Measurements from ENCODE around the gene CLTC. TPM values are rescaled to one million over a fixed set of nuclear protein-coding genes. Genes with fewer than 3 reads are reported as not detected.
A peak's percentile ranks its signal among the peaks of the same experiment; 100 is the strongest.

Gene CLTC
- total RNA-seq, 1 experiment from 2014 or later = 240 TPM

- peaks cover 36% of the 10 kb centered on the region for H3K36me3 Mint-ChIP-seq (ENCODE audit: insufficient read depth, unreplicated experiment)
- BruUV-seq (replicated peaks) = no TSS peak
- peaks cover 21% of the 10 kb centered on the region for H3K4me1 Mint-ChIP-seq (ENCODE audit: insufficient read depth, unreplicated experiment)
These were observed 87.7 kb downstream of the CLTC start, which contains the start of the genes PTRH2 and VMP1 for GRCh38 chr17:59707149-59707970. TSS of gene PTRH2 (minus strand) at chr17:59707430. CDS start at chr17:59697978, 9,452 bp downstream. TSS of gene VMP1 (plus strand) at chr17:59707654. CDS start at chr17:59731447, 23,793 bp downstream.

DNA sequence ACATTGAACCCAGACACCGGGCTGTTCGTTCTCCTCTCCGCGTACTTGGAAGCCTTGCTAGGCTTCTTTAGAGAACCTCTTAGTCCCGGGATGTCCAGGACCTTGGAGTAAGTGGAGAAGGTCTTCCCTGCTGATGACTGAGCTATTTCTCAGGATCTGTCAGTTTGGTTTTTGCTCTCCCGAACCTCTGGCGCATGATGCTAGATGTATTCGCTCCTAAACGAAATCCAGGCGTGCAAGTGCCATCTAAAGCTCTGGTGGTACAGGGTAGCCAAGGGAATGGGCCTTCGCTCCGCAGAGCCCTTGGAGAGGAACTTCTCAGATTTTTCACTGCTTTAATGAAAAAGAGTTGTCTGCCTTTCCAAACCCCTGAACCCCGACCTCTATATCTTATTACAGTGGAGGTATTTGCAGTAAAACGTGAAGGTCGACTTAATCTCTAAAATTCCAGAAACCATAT lies 88.3 kb downstream of the CLTC start:
- ChIA-PET CTCF (interaction anchor here (0.6 to 1.5 kb wide), 5 partner anchors 26 to 1773 kb away, joined by 3 to 5 read pairs (median 4); no protein-coding TSS in a partner anchor), POLR2A (interaction anchor here (0.6 to 5.5 kb wide), 42 partner anchors 8 to 614 kb away, joined by 3 to 78 read pairs (median 5); partner anchors contain the start of genes CLTC, DHX40, RNFT1 and RPS6KB1)
- H3K27ac Mint-ChIP-seq (ENCODE audit: low read depth, unreplicated experiment) = peak overlapping the region; percentile 99
- BruUV-seq (replicated peaks) = no TSS peak
- peaks cover 29% of the 10 kb centered on the region for H3K36me3 Mint-ChIP-seq (ENCODE audit: insufficient read depth, unreplicated experiment)
- no peak for TF ChIP-seq CTCF (IDR thresholded peaks at IDR 0.05; ENCODE audit: unreplicated experiment)
- H3K27me3 Mint-ChIP-seq (ENCODE audit: insufficient read depth, unreplicated experiment) = no peaks in the 10 kb centered on the region
- H3K9me3 Mint-ChIP-seq (ENCODE audit: unreplicated experiment) = no peaks in the 10 kb centered on the region
- H3K4me1 Mint-ChIP-seq (ENCODE audit: insufficient read depth, unreplicated experiment) = peaks cover 23% of the 10 kb centered on the region
- peak overlapping the region; percentile 94 for H3K4me3 Mint-ChIP-seq (ENCODE audit: unreplicated experiment)
- no peak for DNase-seq (ENCODE audit: unreplicated experiment)
- intact Hi-C loops (cut with micrococcal nuclease) = loop anchor here (5.0 kb wide), 2 partner anchors 86 to 144 kb away; no protein-coding TSS in a partner anchor

More at GRCh38 chr17:59707149-59707970, 87.7 kb downstream of the CLTC start, which contains the start of the genes PTRH2 and VMP1:
- peak; percentile 99 for DNase-seq (ENCODE audit: unreplicated experiment)
- intact Hi-C loops (cut with micrococcal nuclease) = loop anchor here (5.0 kb wide), 2 partner anchors 85 to 145 kb away; no protein-coding TSS in a partner anchor
- H3K4me3 Mint-ChIP-seq (ENCODE audit: unreplicated experiment) = peak within 1 kb of the TSS; percentile 94
- peak within 1 kb of the TSS; percentile 99 for H3K27ac Mint-ChIP-seq (ENCODE audit: low read depth, unreplicated experiment)
- H3K27me3 Mint-ChIP-seq (ENCODE audit: insufficient read depth, unreplicated experiment) = no peaks in the 10 kb centered on the region
- TF ChIP-seq CTCF (IDR thresholded peaks at IDR 0.05; ENCODE audit: unreplicated experiment) = no peak
- H3K9me3 Mint-ChIP-seq (ENCODE audit: unreplicated experiment) = no peaks in the 10 kb centered on the region
- CTCF ChIA-PET = interaction anchor here (0.6 to 1.5 kb wide), 5 partner anchors 26 to 553 kb away, joined by 3 to 5 read pairs (median 3); no protein-coding TSS in a partner anchor
- POLR2A ChIA-PET = interaction anchor here (0.6 to 5.5 kb wide), 49 partner anchors 8 to 819 kb away, joined by 3 to 78 read pairs (median 5); partner anchors contain the start of genes APPBP2, CLTC, DHX40 and RNFT1

- no peak for TF ChIP-seq CTCF (IDR thresholded peaks at IDR 0.05; ENCODE audit: unreplicated experiment)
- ChIA-PET POLR2A (interaction anchor here (5.5 kb wide), 1 partner anchor 9 kb away, joined by 30 read pairs; no protein-coding TSS in a partner anchor), CTCF (interaction anchor here (1.1 kb wide), 1 partner anchor 41 kb away, joined by 6 read pairs; no protein-coding TSS in a partner anchor)
- Mint-ChIP-seq H3K27ac (ENCODE audit: low read depth, unreplicated experiment) (no peak overlapping the region), H3K27me3 (ENCODE audit: insufficient read depth, unreplicated experiment) (no peaks in the 10 kb centered on the region), H3K36me3 (ENCODE audit: insufficient read depth, unreplicated experiment) (peaks cover 12% of the 10 kb centered on the region), H3K9me3 (ENCODE audit: unreplicated experiment) (no peaks in the 10 kb centered on the region), H3K4me1 (ENCODE audit: insufficient read depth, unreplicated experiment) (peaks cover 8% of the 10 kb centered on the region), H3K4me3 (ENCODE audit: unreplicated experiment) (no peak overlapping the region)
- BruUV-seq (replicated peaks) = no TSS peak
- intact Hi-C loops (cut with micrococcal nuclease) = no loop called here
- DNase-seq (ENCODE audit: unreplicated experiment) = no peak
These were observed 92.2 kb downstream of the CLTC start for GRCh38 chr17:59711936-59712335.

DNA sequence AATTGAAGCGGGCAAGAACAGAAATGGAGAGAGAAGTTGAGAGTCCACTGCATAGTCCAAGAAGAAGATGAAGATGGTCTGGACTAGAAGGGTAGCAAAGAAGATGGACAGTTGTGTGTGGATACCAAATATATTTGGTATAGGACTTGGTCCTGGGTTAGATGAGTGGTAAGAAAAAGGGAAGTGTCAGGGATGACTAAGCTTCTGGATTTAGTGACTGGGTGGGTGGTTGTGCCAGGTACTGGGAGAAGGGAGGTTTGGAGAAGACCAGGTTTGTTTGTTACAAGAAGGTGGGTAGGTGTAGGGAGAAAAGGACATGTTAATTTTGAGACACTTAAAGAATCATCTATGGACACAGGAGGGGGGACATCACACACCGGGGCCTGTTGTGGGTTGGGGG lies 93.2 kb downstream of the CLTC start:
- Mint-ChIP-seq H3K36me3 (ENCODE audit: insufficient read depth, unreplicated experiment) (peaks cover 4% of the 10 kb centered on the region), H3K27ac (ENCODE audit: low read depth, unreplicated experiment) (no peak overlapping the region), H3K27me3 (ENCODE audit: insufficient read depth, unreplicated experiment) (no peaks in the 10 kb centered on the region), H3K4me3 (ENCODE audit: unreplicated experiment) (no peak overlapping the region), H3K4me1 (ENCODE audit: insufficient read depth, unreplicated experiment) (peaks cover 8% of the 10 kb centered on the region), H3K9me3 (ENCODE audit: unreplicated experiment) (no peaks in the 10 kb centered on the region)
- no peak for TF ChIP-seq CTCF (IDR thresholded peaks at IDR 0.05; ENCODE audit: unreplicated experiment)
- CTCF ChIA-PET = interaction anchor here (0.6 kb wide), 1 partner anchor 82 kb away, joined by 3 read pairs; no protein-coding TSS in a partner anchor
- POLR2A ChIA-PET = no interaction called here
- BruUV-seq (replicated peaks) = no TSS peak
- DNase-seq (ENCODE audit: unreplicated experiment) = no peak
- intact Hi-C loops (cut with micrococcal nuclease) = no loop called here
